CD14-positive monocyte (primary cell): ENCODE data around the gene CPAMD8. TPM values are rescaled to one million over a fixed set of nuclear protein-coding genes. Genes with fewer than 3 reads are reported as not detected.

ENCODE experiments used
- DNase-seq, 3 donors: peaks; one replicate each; pipeline ENCODE4 v3.0.0-alpha.2; 2011 to 2022
- H2AFZ ChIP-seq: 2 replicates; pipeline ENCODE4 v1.6.0; 2012; ENCODE audit warnings: mild to moderate bottlenecking, low read depth, low read length, inconsistent platforms; ENCODE audit not compliant: insufficient read depth, poor library complexity, severe bottlenecking
- H3K27ac ChIP-seq, 2 donors: 1 replicate in 1 of 2; 2 replicates in 1 of 2; pipeline ENCODE4 v1.5.1; 2012 to 2013; ENCODE audit warnings: low read length in 2 of 2, control low read depth in 1 of 2, inconsistent platforms in 1 of 2, low read depth in 1 of 2, mild to moderate bottlenecking in 1 of 2
- H3K27me3 ChIP-seq, 2 donors: one replicate each; pipeline versions ENCODE4 v1.6.0 to v1.6.1; 2011 to 2013; ENCODE audit warnings: low read length in 2 of 2; ENCODE audit not compliant: control insufficient read depth in 2 of 2, insufficient read depth in 2 of 2
- H3K36me3 ChIP-seq, 2 donors: replicated peaks in 1 of 2; 1 replicate in 1 of 2; 2 replicates in 1 of 2; pipeline versions ENCODE4 v1.5.1 to v1.6.1; 2012 to 2013; ENCODE audit warnings: low read length in 2 of 2, control low read depth in 1 of 2, inconsistent platforms in 1 of 2, mild to moderate bottlenecking in 1 of 2; ENCODE audit not compliant: insufficient read depth in 2 of 2, control insufficient read depth in 1 of 2
- H3K4me1 ChIP-seq, 2 donors: 1 replicate in 1 of 2; 2 replicates in 1 of 2; pipeline versions ENCODE4 v1.5.1 to v1.6.1; 2012 to 2013; ENCODE audit warnings: low read length in 2 of 2, control low read depth in 1 of 2, inconsistent platforms in 1 of 2, mild to moderate bottlenecking in 1 of 2, moderate library complexity in 1 of 2; ENCODE audit not compliant: insufficient read depth in 2 of 2, control insufficient read depth in 1 of 2
- H3K4me2 ChIP-seq: replicated peaks from 2 replicates; pipeline ENCODE3; 2012; ENCODE audit warnings: low read length, moderate library complexity, mild to moderate bottlenecking; ENCODE audit not compliant: poor library complexity, severe bottlenecking; ENCODE audit errors: extremely low read depth
- H3K4me3 ChIP-seq, 3 experiments: fragments of 200-600 bp in 1 of 3; sonication (generic) in 1 of 3; replicated peaks in 1 of 3; 1 replicate in 2 of 3; 2 replicates in 1 of 3; pipeline ENCODE4 v1.5.1; 2011 to 2013; ENCODE audit warnings: low read length in 3 of 3, mild to moderate bottlenecking in 3 of 3, control low read depth in 2 of 3, low read depth in 2 of 3, inconsistent platforms in 1 of 3, moderate library complexity in 1 of 3
- H3K79me2 ChIP-seq: 2 replicates; pipeline ENCODE4 v1.6.0; 2012; ENCODE audit warnings: mild to moderate bottlenecking, control low read depth, inconsistent platforms, low read length, moderate library complexity; ENCODE audit not compliant: insufficient read depth
- H3K9ac ChIP-seq: 2 replicates; pipeline ENCODE4 v1.6.0; 2017; ENCODE audit warnings: low read length, mild to moderate bottlenecking; ENCODE audit not compliant: insufficient read depth, poor library complexity, severe bottlenecking
- H3K9me3 ChIP-seq, 2 donors: replicated peaks in 1 of 2; 1 replicate in 1 of 2; 2 replicates in 1 of 2; pipeline versions ENCODE4 v1.5.1 to v1.6.1; 2012 to 2013; ENCODE audit warnings: low read length in 2 of 2, control low read depth in 1 of 2; ENCODE audit not compliant: control insufficient read depth in 1 of 2, insufficient read depth in 1 of 2
- H4K20me1 ChIP-seq: 2 replicates; pipeline ENCODE4 v1.6.0; 2012; ENCODE audit warnings: mild to moderate bottlenecking, low read length, control low read depth, moderate library complexity; ENCODE audit not compliant: insufficient read depth
- H3K27ac Mint-ChIP-seq, 7 donors: one replicate each; pipeline ENCODE4 v1.8.0; 2020; ENCODE audit warnings: mild to moderate bottlenecking in 7 of 7, mixed read lengths in 7 of 7, moderate library complexity in 6 of 7, inconsistent platforms in 2 of 7
- H3K27me3 Mint-ChIP-seq, 3 donors: one replicate each; pipeline ENCODE4 v1.8.0; 2021 to 2022; ENCODE audit warnings: low read depth in 3 of 3, mild to moderate bottlenecking in 3 of 3, mixed read lengths in 3 of 3, moderate library complexity in 3 of 3, inconsistent platforms in 1 of 3
- H3K36me3 Mint-ChIP-seq, 2 donors: one replicate each; pipeline ENCODE4 v1.8.0; 2020; ENCODE audit warnings: mixed read lengths in 2 of 2, inconsistent platforms in 1 of 2, mild to moderate bottlenecking in 1 of 2
- H3K4me1 Mint-ChIP-seq: one replicate; pipeline ENCODE4 v1.8.0; 2020; ENCODE audit warnings: mild to moderate bottlenecking, mixed read lengths
- H3K4me3 Mint-ChIP-seq, 2 donors: one replicate each; pipeline ENCODE4 v1.8.0; 2020; ENCODE audit warnings: mild to moderate bottlenecking in 2 of 2, mixed read lengths in 2 of 2, moderate library complexity in 1 of 2
- H3K9me3 Mint-ChIP-seq, 7 donors: one replicate each; pipeline ENCODE4 v1.8.0; 2020 to 2022; ENCODE audit warnings: mixed read lengths in 7 of 7, mild to moderate bottlenecking in 6 of 7, moderate library complexity in 6 of 7, inconsistent platforms in 2 of 7
- WGBS: methylation state at CpG from one replicate; pipeline ENCODE4 v1.1.5; 2013; ENCODE audit warnings: missing lambda C conversion rate; ENCODE audit not compliant: insufficient coverage; 5-methylcytosine and 5-hydroxymethylcytosine counted together
- intact Hi-C, 2 donors: fragments of 100-400 bp; cut with micrococcal nuclease; formaldehyde crosslinking; loops; one replicate each; pipeline versions ENCODE4 v1.15.0 to v1.15.1; 2023
- polyA plus RNA-seq, 3 donors: library from polyadenylated mRNA; depleted of rRNA in 1 of 3; unstranded in 2 of 3; stranded (reverse) in 1 of 3; fragments of 300-500 nt in 2 of 3; fragments of >200 nt in 1 of 3; fragmentation: Illumina TruSeq in 2 of 3; gene quantifications; 1 replicate in 2 of 3; 2 replicates in 1 of 3; pipeline ENCODE4 v1.2.3, GENCODE V29; 2012 to 2021
- TF ChIP-seq, protein P1 (sequence below): fragments of 200-600 bp; IDR thresholded peaks from one replicate; pipeline ENCODE4 v1.8.0; 2022; ENCODE audit warnings: antibody characterized with exemption, mild to moderate bottlenecking

The CPAMD8 gene
- polyA plus RNA-seq, 3 donors, result 5.1 to 53.4 (median 5.4) TPM

DNA sequence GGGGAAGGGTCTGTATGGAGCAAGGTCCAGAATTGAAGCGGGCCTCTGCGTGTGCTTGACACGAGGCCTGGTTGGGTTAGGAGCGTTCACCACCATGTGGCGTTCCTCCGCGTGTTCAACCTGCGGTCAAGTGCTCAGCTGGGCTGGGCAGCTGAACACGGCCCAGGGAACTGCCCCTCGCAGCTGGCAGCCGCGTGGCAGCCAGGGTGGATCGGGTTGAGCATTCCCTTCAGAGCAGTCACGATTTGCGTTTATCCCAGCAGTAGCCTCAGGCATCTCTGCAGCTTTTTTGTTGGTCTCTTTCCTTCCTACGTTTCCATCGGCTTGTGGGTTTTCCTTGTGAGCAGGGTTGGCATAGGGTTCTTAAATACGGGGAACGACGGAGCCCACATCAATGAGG, 166.5 kb downstream of the CPAMD8 start:
- TF ChIP-seq, protein P1, sequence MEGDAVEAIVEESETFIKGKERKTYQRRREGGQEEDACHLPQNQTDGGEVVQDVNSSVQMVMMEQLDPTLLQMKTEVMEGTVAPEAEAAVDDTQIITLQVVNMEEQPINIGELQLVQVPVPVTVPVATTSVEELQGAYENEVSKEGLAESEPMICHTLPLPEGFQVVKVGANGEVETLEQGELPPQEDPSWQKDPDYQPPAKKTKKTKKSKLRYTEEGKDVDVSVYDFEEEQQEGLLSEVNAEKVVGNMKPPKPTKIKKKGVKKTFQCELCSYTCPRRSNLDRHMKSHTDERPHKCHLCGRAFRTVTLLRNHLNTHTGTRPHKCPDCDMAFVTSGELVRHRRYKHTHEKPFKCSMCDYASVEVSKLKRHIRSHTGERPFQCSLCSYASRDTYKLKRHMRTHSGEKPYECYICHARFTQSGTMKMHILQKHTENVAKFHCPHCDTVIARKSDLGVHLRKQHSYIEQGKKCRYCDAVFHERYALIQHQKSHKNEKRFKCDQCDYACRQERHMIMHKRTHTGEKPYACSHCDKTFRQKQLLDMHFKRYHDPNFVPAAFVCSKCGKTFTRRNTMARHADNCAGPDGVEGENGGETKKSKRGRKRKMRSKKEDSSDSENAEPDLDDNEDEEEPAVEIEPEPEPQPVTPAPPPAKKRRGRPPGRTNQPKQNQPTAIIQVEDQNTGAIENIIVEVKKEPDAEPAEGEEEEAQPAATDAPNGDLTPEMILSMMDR, result no peak
- WGBS, result 96% methylated on average over 16 of the region's 20 CpGs
- H3K4me2 ChIP-seq, result no peak overlapping the region
- peaks cover 0 to 2% of the 10 kb centered on the region in 2 donors for H3K27me3 ChIP-seq
- no peak for DNase-seq
- H3K36me3 ChIP-seq, result peaks cover 40 to 89% of the 10 kb centered on the region in 2 donors
- Mint-ChIP-seq H3K4me1 (peaks cover 20% of the 10 kb centered on the region), H3K27me3 (peaks cover 2 to 8% (median 3%) of the 10 kb centered on the region in 3 donors), H3K27ac (no peak overlapping the region), H3K9me3 (peaks cover 0 to 5% (median 0%) of the 10 kb centered on the region in 7 donors), H3K4me3 (peak overlapping the region in 1 of 2 donors; percentile 53), H3K36me3 (peaks cover 69 to 90% of the 10 kb centered on the region in 2 donors)
- no peak overlapping the region for H3K27ac ChIP-seq
- H2AFZ ChIP-seq, result no peak overlapping the region
- H3K9ac ChIP-seq, result no peak overlapping the region
- intact Hi-C loops, result no loop called here
- no peaks in the 10 kb centered on the region for H3K79me2 ChIP-seq
- H4K20me1 ChIP-seq, result peaks cover 26% of the 10 kb centered on the region
- H3K4me3 ChIP-seq, result no peak overlapping the region
- no peaks in the 10 kb centered on the region for H3K9me3 ChIP-seq
- H3K4me1 ChIP-seq, result peaks cover 17 to 20% of the 10 kb centered on the region in 2 donors

GRCh38 chr19:16859626-16860025, 167.0 kb downstream of the CPAMD8 start:
- intact Hi-C loops, result no loop called here
- no peak overlapping the region for H3K4me3 ChIP-seq
- H3K79me2 ChIP-seq, result no peaks in the 10 kb centered on the region
- TF ChIP-seq, protein P1, result no peak
- no peaks in the 10 kb centered on the region for H3K9me3 ChIP-seq
- Mint-ChIP-seq H3K4me3 (peak overlapping the region in 1 of 2 donors; percentile 53), H3K27ac (no peak overlapping the region), H3K27me3 (peaks cover 0 to 8% (median 3%) of the 10 kb centered on the region in 3 donors), H3K9me3 (peaks cover 0 to 5% (median 0%) of the 10 kb centered on the region in 7 donors), H3K4me1 (peaks cover 20% of the 10 kb centered on the region), H3K36me3 (peaks cover 71 to 90% of the 10 kb centered on the region in 2 donors)
- no peak overlapping the region for H3K4me2 ChIP-seq
- WGBS, result 100% methylated on average over 7 of the region's 7 CpGs
- peaks cover 41 to 89% of the 10 kb centered on the region in 2 donors for H3K36me3 ChIP-seq
- peaks cover 26% of the 10 kb centered on the region for H4K20me1 ChIP-seq
- peaks cover 17 to 20% of the 10 kb centered on the region in 2 donors for H3K4me1 ChIP-seq
- DNase-seq, result no peak
- H3K27ac ChIP-seq, result no peak overlapping the region
- no peak overlapping the region for H2AFZ ChIP-seq
- H3K27me3 ChIP-seq, result peaks cover 0 to 2% of the 10 kb centered on the region in 2 donors
- no peak overlapping the region for H3K9ac ChIP-seq
